Naive thymus-derived CD8-positive, alpha-beta T cell (primary cell): Measurements from ENCODE around the gene B3GNT9. TPM values are rescaled to one million over a fixed set of nuclear protein-coding genes. Genes with fewer than 3 reads are reported as not detected.

Source experiments
- ATAC-seq, 2 donors: fragments of 150-1000 bp; cut with Tn5 transposase in 1 of 2; sonication (Bioruptor Pico), chemical (Tn5 transposase) in 1 of 2; 1 replicate in 1 of 2; 2 replicates in 1 of 2; pipeline ENCODE4 v1.10.0; 2021; ENCODE audit warnings: mild to moderate bottlenecking in 2 of 2, moderate library complexity in 2 of 2
- POLR2A ChIA-PET: fragments of 350-600 bp; sonication (Branson Sonifier 250); formaldehyde crosslinking; loops from one replicate; lab custom pipeline; 2021; ENCODE audit warnings: antibody characterized with exemption; lab: Charles Lee
- DNase-seq, 10 donors: peaks; one replicate each; pipeline versions ENCODE4 v3.0.0 to v3.0.0-alpha.2; 2020 to 2022
- H3K27ac Mint-ChIP-seq, 10 donors: one replicate each; pipeline ENCODE4 v1.8.0; 2020 to 2022; ENCODE audit warnings: mild to moderate bottlenecking in 10 of 10, mixed read lengths in 10 of 10, moderate library complexity in 4 of 10, inconsistent platforms in 1 of 10
- H3K27me3 Mint-ChIP-seq, 5 donors: one replicate each; pipeline ENCODE4 v1.8.0; 2021 to 2022; ENCODE audit warnings: mixed read lengths in 5 of 5
- H3K36me3 Mint-ChIP-seq, 3 donors: one replicate each; pipeline ENCODE4 v1.8.0; 2020 to 2022; ENCODE audit warnings: mixed read lengths in 3 of 3, mild to moderate bottlenecking in 2 of 3, inconsistent platforms in 1 of 3
- H3K4me1 Mint-ChIP-seq, 4 donors: one replicate each; pipeline ENCODE4 v1.8.0; 2021 to 2022; ENCODE audit warnings: mixed read lengths in 4 of 4
- H3K4me3 Mint-ChIP-seq, 10 donors: one replicate each; pipeline ENCODE4 v1.8.0; 2020 to 2022; ENCODE audit warnings: mild to moderate bottlenecking in 10 of 10, mixed read lengths in 10 of 10, moderate library complexity in 6 of 10, inconsistent platforms in 1 of 10
- H3K9me3 Mint-ChIP-seq, 9 donors: one replicate each; pipeline ENCODE4 v1.8.0; 2020 to 2022; ENCODE audit warnings: mixed read lengths in 9 of 9, mild to moderate bottlenecking in 3 of 9, inconsistent platforms in 1 of 9, moderate library complexity in 1 of 9
- polyA plus RNA-seq, 3 donors: library from polyadenylated mRNA; unstranded; fragments of 300-500 nt; fragmentation: Illumina TruSeq; gene quantifications; one replicate each; pipeline ENCODE4 v1.2.3, GENCODE V29; 2021
- total RNA-seq, 8 experiments: library from RNA in 2 of 8; stranded (reverse) in 2 of 8; gene quantifications; one replicate each; pipeline ENCODE4 v1.2.3 and lab custom pipeline; 2021 to 2026

B3GNT9 gene
- total and polyA plus RNA-seq, 5 experiments from 2014 or later, result 0.19 to 1.8 (median 1.1) TPM

GRCh38 chr16:67157106-67157748, 6.4 kb upstream of the B3GNT9 start:
- DNase-seq (peak in 1 of 10 donors; percentile 23), ATAC-seq (no peak)
- peak overlapping the region in 7 of 10 donors; percentile 39 to 92 (median 89) for H3K4me3 Mint-ChIP-seq
- H3K4me1 Mint-ChIP-seq, result peaks cover 28 to 67% (median 45%) of the 10 kb centered on the region in 4 donors
- POLR2A ChIA-PET, result interaction anchor here (0.9 to 1.2 kb wide), 2 partner anchors 128 to 143 kb away, joined by 3 read pairs; partner anchors contain the start of gene CBFB
- no peaks in the 10 kb centered on the region for H3K9me3 Mint-ChIP-seq
- H3K36me3 Mint-ChIP-seq, result peaks cover 0 to 4% (median 0%) of the 10 kb centered on the region in 3 donors
- H3K27ac Mint-ChIP-seq, result peak overlapping the region in 9 of 10 donors; percentile 89 to 99 (median 93)
- H3K27me3 Mint-ChIP-seq, result peaks cover 2 to 19% (median 12%) of the 10 kb centered on the region in 5 donors

DNA sequence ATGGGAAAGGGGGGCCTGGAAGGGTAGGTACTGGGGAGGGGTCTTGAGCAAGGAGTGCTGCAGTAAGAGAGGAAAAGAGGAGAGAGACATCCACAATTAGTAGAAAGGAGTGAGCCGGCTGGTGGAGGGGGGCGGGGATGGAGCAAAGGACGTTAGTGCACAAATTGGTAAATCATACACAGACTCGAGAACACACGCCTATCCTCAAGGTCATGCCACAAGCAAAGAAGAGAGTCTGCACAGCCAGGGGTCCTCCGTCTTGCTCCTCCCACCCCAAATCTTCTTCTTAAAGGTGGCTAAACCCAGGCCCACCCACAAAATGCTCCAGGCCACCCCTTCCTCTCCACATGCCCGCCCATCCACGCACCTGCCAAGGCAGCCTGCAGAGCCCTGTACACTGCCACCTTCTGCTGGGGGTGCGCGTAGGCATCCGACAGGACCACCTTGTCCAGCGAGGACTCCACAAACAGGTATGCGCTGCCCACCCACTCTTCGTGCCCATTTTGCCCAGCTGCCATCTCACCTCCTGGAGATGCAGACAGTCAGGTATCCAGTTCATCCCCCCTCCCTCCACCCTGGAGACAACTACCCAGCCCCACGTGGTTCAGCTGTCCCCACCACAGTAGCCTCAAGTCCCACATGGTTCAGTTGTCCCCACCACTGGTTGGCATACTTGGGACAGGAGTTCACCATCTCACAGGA, 5.5 kb upstream of the B3GNT9 start:
- POLR2A ChIA-PET, result no interaction called here
- no peaks in the 10 kb centered on the region for H3K9me3 Mint-ChIP-seq
- DNase-seq, result peak in 1 of 10 donors; percentile 54
- peaks cover 0 to 4% (median 0%) of the 10 kb centered on the region in 3 donors for H3K36me3 Mint-ChIP-seq
- H3K27me3 Mint-ChIP-seq, result peaks cover 2 to 13% (median 7%) of the 10 kb centered on the region in 5 donors
- H3K4me3 Mint-ChIP-seq, result peak overlapping the region in 7 of 10 donors; percentile 4 to 56 (median 19)
- H3K27ac Mint-ChIP-seq, result peak overlapping the region in 6 of 10 donors; percentile 18 to 93 (median 54)
- peaks cover 28 to 60% (median 45%) of the 10 kb centered on the region in 4 donors for H3K4me1 Mint-ChIP-seq
- no peak for ATAC-seq

DNA sequence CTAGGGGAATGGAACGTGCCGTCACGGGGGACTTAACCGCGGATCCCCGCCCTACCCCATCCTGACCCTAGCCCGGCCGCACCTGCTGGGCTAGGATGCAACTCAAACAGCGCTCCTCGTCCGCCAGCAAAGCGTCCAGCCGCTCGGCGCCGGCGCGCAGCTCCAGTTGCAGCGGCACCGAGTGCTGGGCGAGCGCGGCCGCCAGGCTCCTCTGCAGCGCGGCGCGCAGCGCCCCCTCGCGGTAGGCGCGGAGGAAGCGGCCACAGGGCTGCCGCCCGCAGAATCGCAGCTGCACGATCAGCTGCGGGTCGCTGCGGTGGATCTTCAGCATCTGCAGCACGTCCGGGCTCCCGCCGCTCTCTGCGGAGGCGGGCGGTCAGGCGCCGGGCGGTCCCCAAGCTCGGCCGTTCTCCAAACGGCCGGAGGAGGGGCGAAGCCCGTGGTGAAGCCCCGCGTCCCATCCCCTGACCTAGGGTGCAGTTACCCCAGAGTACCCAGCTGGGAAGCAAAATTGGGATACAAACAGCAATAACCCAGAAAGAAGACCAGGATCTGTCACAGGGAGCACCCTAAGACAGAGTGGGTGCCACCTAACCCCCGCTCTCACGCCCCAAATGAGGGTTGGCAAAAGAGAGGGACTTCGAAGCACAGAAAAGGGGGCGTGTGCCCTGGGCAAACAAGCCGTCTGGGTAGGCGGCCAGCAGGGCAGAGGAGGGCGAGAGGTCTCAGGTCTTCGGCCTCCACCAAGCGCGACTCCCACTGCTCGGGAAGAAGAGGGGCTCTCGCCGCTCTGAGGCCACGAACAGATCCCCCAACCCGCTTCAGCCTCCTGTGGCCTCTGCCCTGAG, 4.7 kb upstream of the B3GNT9 start:
- ATAC-seq (peak; percentile 48 to 52), DNase-seq (peak; percentile 53 to 89 (median 78))
- POLR2A ChIA-PET, result interaction anchor here (0.5 to 1.2 kb wide), 5 partner anchors 72 to 155 kb away, joined by 3 to 6 read pairs (median 5); no protein-coding TSS in a partner anchor
- Mint-ChIP-seq H3K27me3 (peaks cover 0 to 13% (median 0%) of the 10 kb centered on the region in 5 donors), H3K9me3 (no peaks in the 10 kb centered on the region), H3K27ac (peak overlapping the region in 2 of 10 donors; percentile 51 to 59), H3K4me3 (peak overlapping the region in 9 of 10 donors; percentile 54 to 77 (median 69)), H3K36me3 (peaks cover 0 to 2% (median 0%) of the 10 kb centered on the region in 3 donors), H3K4me1 (peaks cover 28 to 56% (median 43%) of the 10 kb centered on the region in 4 donors)

DNA sequence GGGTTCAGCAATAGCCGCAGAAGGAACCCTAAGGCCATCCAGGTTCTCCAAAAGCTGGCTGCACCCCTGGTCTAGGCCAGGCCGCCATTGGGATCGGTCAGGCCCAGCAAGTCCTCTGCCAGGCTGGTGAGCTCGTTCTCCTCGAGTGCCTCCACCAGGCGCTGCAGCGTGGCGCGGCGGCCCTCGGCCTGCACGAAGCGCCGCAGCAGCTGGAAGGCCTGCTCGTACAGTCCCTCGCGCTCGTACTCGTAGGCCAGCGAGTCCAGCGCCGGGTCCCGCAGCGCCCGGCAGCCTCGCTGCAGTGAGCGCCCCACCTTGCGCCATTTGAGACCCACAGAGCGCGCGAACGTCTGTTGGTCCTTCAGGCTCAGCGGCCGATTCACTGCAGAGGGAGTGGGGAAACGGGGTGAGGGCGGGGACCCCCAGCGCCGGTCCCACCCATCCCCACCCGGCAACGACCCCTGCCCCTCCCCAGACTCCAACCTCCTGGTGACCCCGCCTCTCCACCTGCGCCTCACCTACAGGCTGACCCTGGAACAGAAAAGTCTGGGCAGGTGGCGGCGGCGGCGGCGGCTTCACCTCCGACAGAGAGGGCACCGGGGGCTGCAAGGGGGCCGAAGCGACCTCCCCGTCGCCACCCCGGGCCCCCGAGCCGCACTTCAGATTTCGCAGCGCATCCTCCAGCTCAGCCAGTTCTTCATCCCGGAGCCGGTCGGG, 3.9 kb upstream of the B3GNT9 start:
- no peak overlapping the region for H3K27ac Mint-ChIP-seq
- no peaks in the 10 kb centered on the region for H3K9me3 Mint-ChIP-seq
- H3K27me3 Mint-ChIP-seq, result peaks cover 0 to 7% (median 0%) of the 10 kb centered on the region in 5 donors
- ATAC-seq (peak in 1 of 2 donors; percentile 1), DNase-seq (no peak)
- peak overlapping the region in 7 of 10 donors; percentile 55 to 77 (median 71) for H3K4me3 Mint-ChIP-seq
- peaks cover 26 to 52% (median 40%) of the 10 kb centered on the region in 4 donors for H3K4me1 Mint-ChIP-seq
- peaks cover 0 to 2% (median 0%) of the 10 kb centered on the region in 3 donors for H3K36me3 Mint-ChIP-seq
- POLR2A ChIA-PET, result interaction anchor here (0.5 to 1.2 kb wide), 6 partner anchors 19 to 154 kb away, joined by 3 to 6 read pairs (median 6); no protein-coding TSS in a partner anchor

- Mint-ChIP-seq H3K4me3 (peak overlapping the region; percentile 33 to 86 (median 70)), H3K9me3 (no peaks in the 10 kb centered on the region), H3K4me1 (peaks cover 8 to 29% (median 17%) of the 10 kb centered on the region in 4 donors), H3K27me3 (peaks cover 0 to 23% (median 13%) of the 10 kb centered on the region in 5 donors), H3K36me3 (peaks cover 0 to 24% (median 18%) of the 10 kb centered on the region in 3 donors), H3K27ac (peak overlapping the region in 2 of 10 donors; percentile 43 to 55)
- DNase-seq (no peak), ATAC-seq (no peak)
- POLR2A ChIA-PET, result interaction anchor here (1.1 to 1.9 kb wide), 3 partner anchors 11 to 124 kb away, joined by 3 to 5 read pairs (median 3); no protein-coding TSS in a partner anchor
Measured at GRCh38 chr16:67151431-67152097, 766 bp upstream of the B3GNT9 start.

GRCh38 chr16:67150047-67150832, 558 bp downstream of the B3GNT9 start:
- DNase-seq, result no peak
- peak; percentile 62 to 78 for ATAC-seq
- Mint-ChIP-seq H3K4me3 (peak overlapping the region in 5 of 10 donors; percentile 16 to 83 (median 66)), H3K27me3 (peaks cover 0 to 23% (median 13%) of the 10 kb centered on the region in 5 donors), H3K9me3 (no peaks in the 10 kb centered on the region), H3K36me3 (peaks cover 0 to 37% (median 30%) of the 10 kb centered on the region in 3 donors), H3K4me1 (peaks cover 5 to 19% (median 12%) of the 10 kb centered on the region in 4 donors), H3K27ac (no peak overlapping the region)
- POLR2A ChIA-PET, result interaction anchor here (1.1 to 1.9 kb wide), 3 partner anchors 12 to 123 kb away, joined by 3 to 5 read pairs (median 5); partner anchors contain the start of gene PHAF1

DNA sequence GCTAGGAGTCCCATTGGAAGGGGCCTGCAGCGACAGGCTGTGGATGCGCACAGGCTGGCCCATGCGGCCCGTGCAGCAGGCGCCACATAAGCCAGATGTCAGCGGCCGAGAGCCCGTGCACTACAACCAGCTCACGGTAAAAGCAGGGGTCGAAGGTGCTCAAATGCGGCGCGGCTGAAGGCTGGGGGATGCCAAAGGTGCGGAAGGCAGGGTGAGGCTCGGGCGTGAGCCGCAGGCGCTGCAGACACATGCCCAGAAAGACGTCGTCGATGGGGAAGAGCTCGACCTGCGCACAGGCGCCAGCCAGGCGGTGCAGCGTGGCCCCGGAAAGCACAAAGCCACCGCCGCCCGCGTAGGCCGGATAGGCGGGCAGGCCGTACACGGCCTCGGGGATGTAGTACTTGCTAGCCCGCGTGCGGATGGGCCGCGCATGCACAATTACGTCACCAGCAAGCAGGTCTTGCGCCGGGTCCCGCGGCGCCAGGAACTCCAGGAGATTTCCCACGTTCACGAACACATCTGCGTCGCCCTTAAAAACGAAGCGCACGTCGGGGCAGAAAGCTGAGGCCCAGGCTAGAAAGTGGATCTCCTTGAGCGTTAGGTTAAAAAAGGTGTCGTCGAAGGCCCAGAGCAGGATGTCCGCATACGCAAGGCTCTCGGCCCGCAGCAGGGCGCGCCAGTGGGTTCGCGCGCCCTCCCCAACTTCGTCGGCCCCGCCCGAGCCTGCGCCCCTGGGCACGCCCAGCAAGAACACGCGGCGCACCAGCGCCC, 1.3 kb downstream of the B3GNT9 start:
- peaks cover 0 to 43% (median 38%) of the 10 kb centered on the region in 3 donors for H3K36me3 Mint-ChIP-seq
- ATAC-seq (no peak), DNase-seq (no peak)
- H3K9me3 Mint-ChIP-seq, result no peaks in the 10 kb centered on the region
- POLR2A ChIA-PET, result interaction anchor here (0.6 to 1.6 kb wide), 2 partner anchors 39 to 616 kb away, joined by 5 read pairs; partner anchors contain the start of gene PHAF1
- H3K4me3 Mint-ChIP-seq, result peak overlapping the region in 5 of 10 donors; percentile 24 to 52 (median 50)
- peak overlapping the region in 3 of 10 donors; percentile 15 to 27 (median 25) for H3K27ac Mint-ChIP-seq
- peaks cover 5 to 17% (median 10%) of the 10 kb centered on the region in 4 donors for H3K4me1 Mint-ChIP-seq
- peaks cover 0 to 23% (median 13%) of the 10 kb centered on the region in 5 donors for H3K27me3 Mint-ChIP-seq

DNA sequence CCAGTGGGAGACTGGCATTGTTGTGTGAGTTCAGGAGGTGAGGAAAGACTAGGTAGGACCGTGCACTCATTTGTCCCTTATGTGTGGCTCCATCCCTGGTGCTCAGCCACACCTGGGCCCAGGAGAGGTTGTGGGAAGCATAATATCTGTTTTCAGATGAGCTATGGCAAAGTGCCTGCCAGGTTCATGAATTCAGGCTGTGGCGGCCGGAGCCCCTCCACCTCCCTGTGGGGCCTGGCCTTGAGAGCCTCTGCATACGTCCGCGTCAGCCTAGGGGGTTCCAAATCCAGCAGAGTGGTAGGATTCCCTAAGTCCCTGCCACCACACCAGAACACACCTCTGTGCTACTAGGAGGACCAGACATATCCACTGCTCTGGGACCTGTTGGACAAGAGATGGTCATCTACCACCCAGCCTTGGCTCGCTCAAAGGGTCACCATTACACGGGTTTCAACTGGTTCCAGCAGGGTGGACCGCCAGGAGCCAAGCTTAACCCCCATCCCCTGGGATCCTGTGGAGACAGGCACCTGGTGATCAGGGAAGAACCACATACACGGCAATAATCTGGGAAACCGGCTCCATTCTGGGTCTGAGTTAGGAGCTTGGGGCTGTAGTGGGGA, 2.0 kb downstream of the B3GNT9 start:
- DNase-seq (no peak), ATAC-seq (no peak)
- POLR2A ChIA-PET, result interaction anchor here (1.6 kb wide), 1 partner anchor 38 kb away, joined by 5 read pairs; the partner anchor contains the start of gene PHAF1
- H3K4me3 Mint-ChIP-seq, result peak overlapping the region in 7 of 10 donors; percentile 24 to 52 (median 48)
- peaks cover 0 to 23% (median 13%) of the 10 kb centered on the region in 5 donors for H3K27me3 Mint-ChIP-seq
- peak overlapping the region in 3 of 10 donors; percentile 8 to 53 (median 27) for H3K27ac Mint-ChIP-seq
- no peaks in the 10 kb centered on the region for H3K9me3 Mint-ChIP-seq
- H3K4me1 Mint-ChIP-seq, result peaks cover 5 to 15% (median 8%) of the 10 kb centered on the region in 4 donors
- H3K36me3 Mint-ChIP-seq, result peaks cover 0 to 49% (median 43%) of the 10 kb centered on the region in 3 donors

- peak overlapping the region in 2 of 10 donors; percentile 48 for H3K4me3 Mint-ChIP-seq
- H3K27me3 Mint-ChIP-seq, result peaks cover 0 to 26% (median 13%) of the 10 kb centered on the region in 5 donors
- POLR2A ChIA-PET, result no interaction called here
- H3K36me3 Mint-ChIP-seq, result peaks cover 3 to 54% (median 47%) of the 10 kb centered on the region in 3 donors
- H3K4me1 Mint-ChIP-seq, result peaks cover 5 to 12% (median 7%) of the 10 kb centered on the region in 4 donors
- DNase-seq (no peak), ATAC-seq (no peak)
- no peak overlapping the region for H3K27ac Mint-ChIP-seq
- no peaks in the 10 kb centered on the region for H3K9me3 Mint-ChIP-seq
Measured at GRCh38 chr16:67148221-67148620, 2.6 kb downstream of the B3GNT9 start.
